HEK293 (cell line): ENCODE measurements around the gene TMEM150C.

ENCODE experiments used
- CTCF ChIA-PET: fragments of 350-600 bp; formaldehyde crosslinking; extraction: SDS; loops from one replicate; lab custom pipeline; 2021; ENCODE audit warnings: antibody characterized with exemption; lab: Yijun Ruan, JAX
- POLR2A ChIA-PET: fragments of 300-600 bp; formaldehyde crosslinking; extraction: SDS; loops from one replicate; lab custom pipeline; 2020; ENCODE audit warnings: antibody characterized with exemption, inconsistent platforms; lab: Yijun Ruan, JAX
- H3K27ac ChIP-seq: fragments of 200-500 bp; sonication (Bioruptor generic); 2 replicates; pipeline ENCODE4 v1.5.1; 2014; ENCODE audit warnings: low read depth, low read length, control low read depth, inconsistent platforms; ENCODE audit errors: extremely low read depth
- H3K36me3 ChIP-seq, 2 experiments: fragments of 200-500 bp in 1 of 2; sonication (Bioruptor generic) in 1 of 2; 1 replicate in 1 of 2; 2 replicates in 1 of 2; pipeline ENCODE4 v1.5.1; 2014 to 2017; ENCODE audit warnings: inconsistent platforms in 2 of 2, low read length in 2 of 2; ENCODE audit not compliant: control insufficient read depth in 2 of 2, insufficient read depth in 1 of 2
- H3K4me1 ChIP-seq: fragments of 200-500 bp; sonication (Bioruptor generic); 2 replicates; pipeline ENCODE4 v1.5.1; 2014; ENCODE audit warnings: mild to moderate bottlenecking, low read length, inconsistent platforms; ENCODE audit not compliant: control insufficient read depth, insufficient read depth
- H3K4me3 ChIP-seq: 2 replicates; pipeline ENCODE4 v1.5.1; 2011; ENCODE audit warnings: low read depth, mild to moderate bottlenecking, control low read depth, low read length, moderate library complexity
- H3K9me3 ChIP-seq: fragments of 200-500 bp; sonication (Bioruptor generic); 2 replicates; pipeline ENCODE4 v1.5.1; 2014; ENCODE audit warnings: low read depth, low read length, inconsistent platforms; ENCODE audit not compliant: control insufficient read depth, insufficient read depth
- GFI1B ChIP-seq: fragments of 450-650 bp; formaldehyde crosslinking; IDR thresholded peaks from 2 replicates; pipeline ENCODE4 v1.5.1; 2016; ENCODE audit warnings: missing biosample characterization, missing genetic modification characterization
- MEIS1 ChIP-seq: sonication (generic); formaldehyde crosslinking; IDR thresholded peaks from 2 replicates; pipeline ENCODE4 v1.8.1; 2022; ENCODE audit warnings: missing genetic modification reagents, mild to moderate bottlenecking, borderline replicate concordance
- MZF1 ChIP-seq: fragments of 450-650 bp; formaldehyde crosslinking; IDR thresholded peaks from 2 replicates; pipeline ENCODE4 v1.5.1; 2017; ENCODE audit warnings: missing biosample characterization, missing genetic modification characterization, borderline replicate concordance
- OSR2 ChIP-seq: fragments of 450-650 bp; formaldehyde crosslinking; IDR thresholded peaks from 2 replicates; pipeline ENCODE4 v1.5.1; 2016; ENCODE audit warnings: missing biosample characterization, missing genetic modification characterization
- PRDM10 ChIP-seq: fragments of 450-650 bp; formaldehyde crosslinking; IDR thresholded peaks from 2 replicates; pipeline ENCODE4 v1.5.1; 2016; ENCODE audit warnings: missing biosample characterization, missing genetic modification characterization
- REST ChIP-seq: fragments of 450-650 bp; formaldehyde crosslinking; IDR thresholded peaks from 2 replicates; pipeline ENCODE4 v1.5.1; 2016; ENCODE audit warnings: missing biosample characterization, missing genetic modification characterization
- YY1 ChIP-seq: fragments of 450-650 bp; formaldehyde crosslinking; IDR thresholded peaks from 2 replicates; pipeline ENCODE4 v1.5.1; 2018; ENCODE audit warnings: missing biosample characterization, missing genetic modification characterization
- ZBTB44 ChIP-seq: fragments of 450-650 bp; IDR thresholded peaks from 2 replicates; pipeline ENCODE4 v1.5.1; 2018; ENCODE audit warnings: missing biosample characterization, mild to moderate bottlenecking, missing genetic modification characterization
- ZFHX2 ChIP-seq: fragments of 450-650 bp; formaldehyde crosslinking; conservative IDR thresholded peaks from 2 replicates; pipeline ENCODE4 v1.5.1; 2016; ENCODE audit warnings: missing biosample characterization, missing genetic modification characterization
- ZFP41 ChIP-seq: fragments of 450-650 bp; formaldehyde crosslinking; IDR thresholded peaks from 2 replicates; pipeline ENCODE4 v1.5.1; 2016; ENCODE audit warnings: missing biosample characterization, missing genetic modification characterization, borderline replicate concordance
- ZNF114 ChIP-seq: fragments of 450-650 bp; formaldehyde crosslinking; IDR thresholded peaks from 2 replicates; pipeline ENCODE4 v1.5.0; 2017; ENCODE audit warnings: missing biosample characterization, missing genetic modification characterization
- ZNF146 ChIP-seq: fragments of 450-650 bp; formaldehyde crosslinking; IDR thresholded peaks from 2 replicates; pipeline ENCODE4 v1.5.1; 2016; ENCODE audit warnings: missing biosample characterization, missing genetic modification characterization
- ZNF18 ChIP-seq: fragments of 450-650 bp; formaldehyde crosslinking; IDR thresholded peaks from 2 replicates; pipeline ENCODE4 v1.5.1; 2016; ENCODE audit warnings: missing biosample characterization, missing genetic modification characterization
- ZNF266 ChIP-seq: fragments of 450-650 bp; formaldehyde crosslinking; IDR thresholded peaks from 2 replicates; pipeline ENCODE4 v1.5.1; 2016; ENCODE audit warnings: missing biosample characterization, missing genetic modification characterization, low read depth
- ZNF473 ChIP-seq: fragments of 450-650 bp; formaldehyde crosslinking; IDR thresholded peaks from 2 replicates; pipeline ENCODE4 v1.5.1; 2017; ENCODE audit warnings: missing biosample characterization, missing genetic modification characterization
- ZNF510 ChIP-seq: fragments of 450-650 bp; formaldehyde crosslinking; IDR thresholded peaks from 2 replicates; pipeline ENCODE4 v1.5.1; 2018; ENCODE audit warnings: mild to moderate bottlenecking, missing genetic modification characterization, missing biosample characterization; ENCODE audit not compliant: insufficient replicate concordance
- ZNF518A ChIP-seq: fragments of 450-650 bp; formaldehyde crosslinking; conservative IDR thresholded peaks from 2 replicates; pipeline ENCODE4 v1.5.1; 2016; ENCODE audit warnings: low read depth, missing biosample characterization, missing genetic modification characterization
- ZNF561 ChIP-seq: fragments of 450-650 bp; IDR thresholded peaks from 2 replicates; pipeline ENCODE4 v1.5.1; 2018; ENCODE audit warnings: missing biosample characterization, missing genetic modification characterization, borderline replicate concordance
- ZNF701 ChIP-seq: fragments of 450-650 bp; formaldehyde crosslinking; IDR thresholded peaks from 2 replicates; pipeline ENCODE4 v1.5.1; 2016; ENCODE audit warnings: missing biosample characterization, missing genetic modification characterization
- ZSCAN4 ChIP-seq: fragments of 450-650 bp; formaldehyde crosslinking; IDR thresholded peaks from 2 replicates; pipeline ENCODE4 v1.5.1; 2017; ENCODE audit warnings: missing biosample characterization, missing genetic modification characterization

The TMEM150C gene

GRCh38 chr4:82553020-82553419 lies 8.8 kb downstream of the TMEM150C start (continued):
- TF ChIP-seq ZBTB44 (no peak), ZNF561 (tag by site-specific recombination) (no peak)
- TF ChIP-seq, all 188 proteins: peak for 0

GRCh38 chr4:82551734-82552133 lies 10.1 kb downstream of the TMEM150C start:
- H3K4me3 ChIP-seq, result no peak overlapping the region
- H3K36me3 ChIP-seq, result no peaks in the 10 kb centered on the region
- H3K9me3 ChIP-seq, result no peaks in the 10 kb centered on the region
- no peaks in the 10 kb centered on the region for H3K4me1 ChIP-seq
- CTCF ChIA-PET, result no interaction called here
- H3K27ac ChIP-seq, result no peak overlapping the region
- 0 out of 2 replicates have a peak, but pooled peaks have one; percentile 26 for TF ChIP-seq MZF1 (tag by site-specific recombination)
- TF ChIP-seq ZNF473 (tag by site-specific recombination), result no peak
- no peak for TF ChIP-seq GFI1B (tag by site-specific recombination)
- TF ChIP-seq ZNF510 (tag by site-specific recombination), result peak; percentile 67
- TF ChIP-seq ZNF266 (tag by site-specific recombination), result no peak
- TF ChIP-seq ZFP41 (tag by site-specific recombination), result no peak
- TF ChIP-seq ZNF114, result no peak
- no peak for TF ChIP-seq MEIS1 (CRISPR knock-in tag)
- no peak for TF ChIP-seq ZNF146 (tag by site-specific recombination)
- TF ChIP-seq ZNF518A (tag by site-specific recombination), result no peak
- no peak for TF ChIP-seq ZNF701 (tag by site-specific recombination)
- no peak for TF ChIP-seq REST
- peak; percentile 90 for TF ChIP-seq OSR2 (tag by site-specific recombination)
- TF ChIP-seq ZSCAN4 (tag by site-specific recombination), result no peak
- no peak for TF ChIP-seq YY1 (tag by site-specific recombination)
- no peak for TF ChIP-seq ZFHX2 (tag by site-specific recombination)
- TF ChIP-seq PRDM10 (tag by site-specific recombination), result peak; percentile 61; the same call in 1 of the 2 replicates
- no peak for TF ChIP-seq ZNF18
- POLR2A ChIA-PET, result no interaction called here
